Stimulated activated CD8-positive, alpha-beta memory T cell treated with anti-CD3 and anti-CD28 coated beads, Interleukin-12 subunit alpha, Interleukin-12 subunit beta, amount 100 ng/mL, for 1 hour (primary cell): ENCODE data around the gene NRARP.

ENCODE experiments used
- DNase-seq: peaks from one replicate; pipeline ENCODE4 v3.0.0-alpha.2; 2020; ENCODE audit warnings: low read depth

The NRARP gene

GRCh38 chr9:137321726-137322361 is 19.8 kb upstream of the NRARP start:
- DNase-seq: no peak

- no peak for DNase-seq
Observed at GRCh38 chr9:137320555-137321384, 18.7 kb upstream of the NRARP start.

DNA sequence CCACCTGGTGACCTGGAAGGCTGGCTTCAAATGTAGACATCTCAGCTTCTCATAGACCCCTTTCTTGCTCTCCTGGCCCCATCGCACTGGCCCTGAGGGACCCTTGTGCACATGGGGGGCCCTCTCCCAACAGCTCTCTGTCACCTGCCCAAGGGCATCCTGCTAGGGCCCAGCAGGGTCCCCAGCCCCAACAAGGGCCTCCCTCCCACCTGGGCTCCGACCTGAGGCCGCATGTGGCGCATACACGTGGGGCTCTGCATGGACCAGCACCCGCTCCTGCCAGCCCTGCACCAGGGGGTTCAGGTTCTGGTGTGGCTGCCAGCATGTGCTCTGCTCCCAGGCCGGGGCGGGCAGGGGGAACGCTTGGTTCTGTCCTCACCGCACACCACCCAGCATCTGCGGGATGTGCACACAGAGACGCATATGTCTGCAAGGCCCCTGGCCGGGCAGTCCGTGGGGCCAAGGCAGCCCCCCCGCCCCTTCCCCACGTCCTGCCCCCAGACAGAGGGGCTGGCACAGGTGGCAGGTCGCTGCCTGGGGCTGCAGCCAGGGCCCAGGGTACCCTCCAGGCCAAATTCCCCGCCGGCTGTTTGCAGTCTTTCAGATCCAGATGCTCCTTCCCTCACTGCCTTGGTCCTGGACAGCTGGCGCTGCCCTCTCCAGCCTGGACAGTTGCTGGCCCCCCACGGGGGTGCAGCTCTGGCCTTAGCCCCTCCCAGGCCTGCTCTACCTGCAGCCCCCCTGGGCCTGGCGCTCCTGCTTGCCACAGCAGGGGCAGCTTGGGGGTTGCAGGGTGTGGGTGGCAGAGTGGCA is 17.9 kb upstream of the NRARP start:
- DNase-seq: no peak

GRCh38 chr9:137319011-137319738 is 17.1 kb upstream of the NRARP start:
- DNase-seq: no peak

- DNase-seq: no peak
Observed at GRCh38 chr9:137318602-137319001, 16.5 kb upstream of the NRARP start.

DNA sequence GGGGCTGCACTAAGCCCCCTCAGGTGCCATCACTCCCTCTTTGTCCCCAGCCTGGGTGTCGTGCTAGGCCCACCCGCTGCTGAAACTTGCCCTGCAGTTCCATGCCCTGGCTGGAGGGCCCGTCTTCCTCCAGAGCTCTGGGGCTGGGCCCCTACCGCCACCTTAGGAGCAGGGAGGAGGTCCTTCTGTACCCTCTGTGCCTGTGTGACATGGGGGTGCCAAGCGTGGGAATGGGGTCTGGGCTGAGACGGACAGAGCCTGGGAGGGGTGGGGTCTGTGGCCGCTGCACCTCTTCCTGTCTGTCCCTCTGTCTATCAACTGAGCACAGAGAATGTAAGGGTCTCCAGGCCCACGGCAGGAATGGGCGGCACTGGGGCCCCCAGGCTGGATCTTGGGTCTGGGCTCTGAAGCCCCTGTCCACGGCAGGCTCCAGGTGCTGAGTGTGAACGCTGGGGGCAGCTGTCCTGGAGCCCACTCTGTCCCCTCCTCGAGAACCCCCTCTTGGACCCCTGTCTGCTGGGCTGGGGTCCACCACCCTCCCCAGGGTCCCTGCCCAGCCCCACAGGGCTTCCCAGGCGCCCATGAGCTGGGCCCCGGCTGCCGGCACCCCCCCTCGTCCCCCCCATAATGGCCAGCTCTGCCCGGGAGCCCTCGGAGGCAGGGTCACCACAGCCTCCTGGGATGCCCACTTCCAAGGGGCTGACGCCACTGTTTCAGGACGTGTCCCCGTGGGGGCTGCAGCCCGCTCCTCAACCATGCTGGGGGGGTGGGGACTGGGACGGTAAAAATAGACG is 15.8 kb upstream of the NRARP start:
- DNase-seq: no peak

DNA sequence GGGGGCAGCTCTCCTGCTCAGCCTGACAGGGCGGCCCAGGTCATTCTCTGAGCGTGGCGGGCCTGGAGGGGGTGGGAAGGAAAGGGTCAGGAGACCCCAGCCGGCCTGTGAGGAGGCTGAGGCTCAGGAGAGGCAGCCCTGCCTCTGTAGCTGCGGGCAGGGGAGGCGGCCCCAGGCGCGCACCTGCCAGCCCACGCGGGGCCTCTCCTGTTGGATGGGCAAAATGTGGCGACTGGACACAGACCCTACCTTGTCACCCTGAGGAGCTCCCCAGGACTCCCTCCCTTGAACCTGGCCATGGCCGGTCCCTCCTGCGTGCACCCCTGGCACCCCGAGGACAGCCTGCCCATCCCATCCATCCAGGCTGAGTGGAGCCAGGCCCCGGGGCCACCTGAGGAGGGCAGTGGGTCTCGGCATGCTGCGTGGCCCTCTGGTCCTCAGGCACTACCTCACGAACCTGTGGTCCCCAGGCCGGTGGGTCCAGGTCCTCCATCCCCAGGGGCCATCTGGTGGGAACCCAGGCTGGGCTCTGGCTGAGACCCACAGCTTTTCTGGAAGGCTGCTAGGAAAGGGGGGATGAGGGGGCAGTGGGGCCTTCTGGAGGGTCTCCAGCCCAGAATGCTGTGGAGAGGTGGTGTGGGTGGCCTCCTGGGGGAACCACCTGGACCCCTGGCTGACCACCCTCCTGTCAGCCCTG is 15.1 kb upstream of the NRARP start:
- no peak for DNase-seq

- no peak for DNase-seq
Observed at GRCh38 chr9:137316012-137316981, 14.2 kb upstream of the NRARP start.

- no peak for DNase-seq
Observed at GRCh38 chr9:137315581-137316011, 13.5 kb upstream of the NRARP start.

DNA sequence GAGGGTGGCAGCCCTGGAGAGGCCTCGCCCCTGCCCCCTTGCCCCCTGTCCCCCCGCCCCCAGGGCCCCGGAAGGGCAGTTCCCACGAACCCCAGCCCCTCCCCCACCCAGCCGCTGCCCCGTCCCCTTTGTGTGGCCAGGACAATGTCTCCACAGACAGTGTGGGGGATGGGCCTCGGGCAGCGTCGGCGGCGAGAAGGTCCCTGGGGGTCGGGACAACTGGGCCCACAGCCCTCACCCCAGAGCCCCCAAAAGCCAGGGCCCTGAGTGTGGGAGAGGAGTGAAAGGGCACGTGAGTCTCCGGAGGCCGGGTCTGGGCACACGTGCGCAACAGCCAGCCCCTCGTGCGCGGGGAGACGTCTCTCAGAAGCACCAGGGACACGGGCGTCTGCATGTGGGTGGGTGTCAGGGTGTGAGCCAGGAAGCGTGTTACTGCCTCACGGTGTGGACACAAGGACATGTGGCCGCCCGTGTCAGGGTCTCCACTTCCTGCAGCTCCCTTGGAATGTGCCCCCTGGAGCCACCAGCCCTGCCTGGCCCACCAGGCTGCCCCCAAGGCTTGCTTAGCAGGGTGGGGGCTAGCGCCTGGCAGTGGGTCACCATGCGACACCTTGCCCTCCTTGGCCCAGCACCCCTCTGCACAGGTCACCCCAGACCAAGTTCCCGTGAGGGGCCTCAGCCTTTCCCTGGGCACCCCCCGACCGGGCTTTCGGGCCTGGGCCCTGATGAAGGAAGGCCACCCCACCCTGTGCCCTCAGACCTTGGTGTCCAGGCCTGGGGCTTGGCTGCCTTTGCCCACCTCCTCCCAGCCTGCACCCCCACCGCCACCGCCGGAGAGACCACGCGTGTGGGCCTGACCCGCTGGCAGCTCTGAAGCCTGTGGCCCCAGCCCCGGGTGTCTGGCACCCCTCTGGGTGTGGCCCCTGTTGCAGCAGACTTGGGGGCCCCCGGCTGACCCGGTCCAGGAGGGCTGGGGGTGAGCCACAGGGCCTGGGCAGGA is 12.8 kb upstream of the NRARP start:
- DNase-seq: no peak

DNA sequence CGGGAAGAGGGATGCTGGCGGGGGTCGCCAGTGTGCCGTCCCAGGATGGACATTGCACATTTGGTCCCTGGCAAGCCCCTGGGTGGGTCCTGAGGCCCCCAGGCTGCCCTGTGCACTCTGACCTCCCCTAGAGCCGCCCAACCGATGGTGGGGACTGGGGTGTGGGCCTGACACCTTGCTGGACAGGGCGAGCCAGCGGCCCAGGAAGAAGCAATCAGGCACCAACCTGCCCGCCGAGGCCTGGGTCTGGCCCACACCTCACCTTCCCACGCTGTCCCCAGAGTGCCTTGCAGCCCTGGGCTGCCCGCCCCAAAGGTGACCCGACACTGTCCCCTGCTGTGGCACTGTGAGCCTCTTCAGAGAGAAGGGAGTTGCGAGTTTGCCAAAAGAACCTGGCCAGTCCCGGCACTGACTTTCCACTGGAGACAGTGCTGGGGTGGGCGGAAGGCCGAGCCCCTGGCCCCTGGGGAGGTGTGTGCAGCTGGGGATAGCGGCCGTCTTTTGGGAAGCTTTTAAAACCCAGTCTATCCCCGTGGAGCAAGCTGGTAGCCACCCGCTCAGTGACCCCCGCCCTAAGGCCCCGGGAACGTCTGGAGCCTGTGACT is 12.0 kb upstream of the NRARP start:
- DNase-seq: no peak

DNA sequence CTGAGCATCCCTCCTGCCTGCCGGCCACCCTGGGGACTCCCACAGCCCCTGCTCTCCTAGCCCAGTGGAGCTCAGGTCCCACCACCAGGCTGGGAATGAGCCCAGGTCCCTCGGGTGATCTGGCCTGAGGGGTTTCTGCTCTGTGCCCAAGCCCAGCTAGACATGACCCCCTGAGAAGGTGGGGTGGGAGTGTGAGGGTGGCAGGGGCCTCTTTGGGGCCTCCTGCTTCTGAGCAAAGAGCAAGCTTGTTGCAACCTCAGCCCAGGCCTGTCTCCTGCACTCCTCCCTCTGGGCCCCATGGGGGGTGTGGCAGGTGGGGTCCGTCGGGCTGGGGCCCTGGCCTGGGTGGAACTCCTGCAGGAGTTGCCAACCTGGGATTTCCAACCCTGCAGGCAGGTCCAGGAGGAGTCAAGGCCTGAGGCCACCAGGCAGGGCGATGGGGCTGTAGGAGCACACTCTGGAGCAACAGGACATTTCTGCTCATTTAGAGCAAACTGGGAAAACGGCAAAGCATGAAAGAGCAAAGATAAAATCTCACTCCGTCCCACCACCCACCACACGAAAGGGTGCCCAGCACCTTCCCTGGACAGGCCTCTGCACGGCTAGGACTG is 11.4 kb upstream of the NRARP start:
- DNase-seq: no peak

DNA sequence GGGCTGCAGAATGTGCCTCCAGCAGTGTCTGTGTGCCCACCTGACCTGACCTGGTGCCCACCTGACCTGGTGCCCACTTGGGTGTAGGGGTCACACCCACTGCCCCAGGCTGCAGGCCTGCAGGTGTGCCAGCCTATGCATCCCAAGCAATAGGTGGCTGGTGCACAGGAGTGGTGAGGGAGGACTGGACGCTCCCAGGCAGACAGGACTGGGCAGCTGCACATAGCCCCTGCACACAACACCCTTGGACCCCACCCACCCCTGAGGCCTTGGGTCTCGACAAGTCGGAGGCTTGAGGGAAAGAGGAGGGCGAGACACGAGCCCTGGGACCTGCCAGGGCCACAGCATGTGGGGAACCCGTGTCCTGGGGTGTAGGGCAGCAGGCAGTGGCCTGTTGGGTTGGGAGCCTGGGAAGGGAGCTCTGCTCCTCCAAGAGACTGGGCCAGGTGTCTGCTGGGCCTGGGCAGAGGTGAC is 10.8 kb upstream of the NRARP start:
- DNase-seq: no peak

- no peak for DNase-seq
Observed at GRCh38 chr9:137311986-137312851, 10.1 kb upstream of the NRARP start.

DNA sequence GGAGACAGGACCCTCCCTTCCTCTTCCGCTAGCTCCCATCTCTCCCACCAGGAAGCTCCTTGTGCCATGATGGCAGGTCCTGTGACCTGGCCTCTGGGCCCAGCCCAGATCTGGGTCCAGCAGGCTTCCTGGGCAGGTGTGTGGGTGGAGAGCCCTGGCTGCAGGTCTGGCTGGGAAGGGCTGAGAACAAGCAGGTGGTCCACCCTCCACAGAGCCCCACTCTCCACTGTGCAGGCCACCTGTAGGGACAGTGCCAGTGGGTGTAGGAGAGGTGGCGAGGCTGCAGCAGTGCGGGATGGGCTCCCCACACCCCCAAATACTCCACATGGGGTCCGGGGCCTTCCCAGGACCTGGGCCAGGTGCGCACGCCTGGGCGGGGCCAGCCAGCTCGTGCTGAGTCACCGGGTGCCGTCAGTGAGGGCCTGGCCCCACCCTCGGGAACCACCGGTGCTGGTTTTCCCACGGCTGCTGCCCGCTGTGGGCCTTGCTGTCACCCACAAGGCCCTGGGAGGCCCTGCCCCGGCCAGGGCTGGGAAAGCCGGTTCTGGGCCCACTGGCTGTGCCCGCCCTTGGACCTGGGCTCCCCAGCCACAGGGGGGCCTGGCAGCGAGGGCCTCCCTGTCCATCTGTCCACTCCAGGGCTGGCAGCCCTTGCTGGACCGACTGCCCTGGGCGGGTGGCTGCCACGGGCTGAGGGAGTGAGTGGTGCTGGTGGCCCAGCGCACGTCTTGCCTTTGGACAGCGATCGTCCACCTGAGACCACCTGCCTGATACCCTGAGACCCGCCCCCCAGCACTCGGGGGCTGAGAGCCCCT is 9.3 kb upstream of the NRARP start:
- DNase-seq: no peak
